Nephron progenitor cell (in vitro differentiated cells): ENCODE measurements around the gene HS2ST1.

Source experiments
- DNase-seq: peaks from one replicate; pipeline ENCODE4 v3.0.0; 2021
- H3K27ac Mint-ChIP-seq: 2 replicates; pipeline ENCODE4 v1.8.0; 2021; ENCODE audit warnings: mild to moderate bottlenecking, moderate library complexity, mixed read lengths
- H3K27me3 Mint-ChIP-seq: 2 replicates; pipeline ENCODE4 v1.8.0; 2021; ENCODE audit warnings: mild to moderate bottlenecking, low read depth, mixed read lengths; ENCODE audit not compliant: poor library complexity
- H3K36me3 Mint-ChIP-seq: 2 replicates; pipeline ENCODE4 v1.8.0; 2021; ENCODE audit warnings: low read depth, mixed read lengths
- H3K4me1 Mint-ChIP-seq: 2 replicates; pipeline ENCODE4 v1.8.0; 2021; ENCODE audit warnings: mixed read lengths
- H3K4me3 Mint-ChIP-seq: 2 replicates; pipeline ENCODE4 v1.8.0; 2021; ENCODE audit warnings: mild to moderate bottlenecking, moderate library complexity, mixed read lengths
- H3K9me3 Mint-ChIP-seq: 2 replicates; pipeline ENCODE4 v1.8.0; 2021; ENCODE audit warnings: mild to moderate bottlenecking, moderate library complexity, mixed read lengths
- TF ChIP-seq, protein P1 (sequence below): fragments of 200-600 bp; sonication (generic); IDR thresholded peaks from 2 replicates; pipeline ENCODE4 v1.5.0; 2021; ENCODE audit warnings: antibody characterized with exemption

HS2ST1 gene

DNA sequence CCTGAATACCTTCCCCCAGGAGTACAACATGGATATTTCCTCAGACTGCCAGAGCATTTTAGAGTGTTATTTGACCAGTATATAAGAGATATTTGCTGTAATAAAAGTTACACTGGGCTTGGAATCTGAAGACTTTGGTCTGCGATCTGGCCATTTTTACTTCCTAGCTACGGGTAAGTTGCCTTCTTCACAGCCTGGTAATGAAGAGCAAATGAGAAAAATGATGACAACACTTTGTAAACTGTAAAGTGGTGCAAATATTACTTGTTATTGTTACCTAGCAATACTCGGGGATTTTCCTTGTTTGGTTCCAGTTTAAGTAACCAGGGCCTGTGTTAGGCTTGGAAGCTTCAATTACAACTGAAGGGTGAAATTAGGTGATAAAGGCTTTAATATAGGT, 233.4 kb downstream of the HS2ST1 start:
- H3K9me3 Mint-ChIP-seq = no peaks in the 10 kb centered on the region
- H3K4me3 Mint-ChIP-seq = no peak overlapping the region
- TF ChIP-seq, protein P1, sequence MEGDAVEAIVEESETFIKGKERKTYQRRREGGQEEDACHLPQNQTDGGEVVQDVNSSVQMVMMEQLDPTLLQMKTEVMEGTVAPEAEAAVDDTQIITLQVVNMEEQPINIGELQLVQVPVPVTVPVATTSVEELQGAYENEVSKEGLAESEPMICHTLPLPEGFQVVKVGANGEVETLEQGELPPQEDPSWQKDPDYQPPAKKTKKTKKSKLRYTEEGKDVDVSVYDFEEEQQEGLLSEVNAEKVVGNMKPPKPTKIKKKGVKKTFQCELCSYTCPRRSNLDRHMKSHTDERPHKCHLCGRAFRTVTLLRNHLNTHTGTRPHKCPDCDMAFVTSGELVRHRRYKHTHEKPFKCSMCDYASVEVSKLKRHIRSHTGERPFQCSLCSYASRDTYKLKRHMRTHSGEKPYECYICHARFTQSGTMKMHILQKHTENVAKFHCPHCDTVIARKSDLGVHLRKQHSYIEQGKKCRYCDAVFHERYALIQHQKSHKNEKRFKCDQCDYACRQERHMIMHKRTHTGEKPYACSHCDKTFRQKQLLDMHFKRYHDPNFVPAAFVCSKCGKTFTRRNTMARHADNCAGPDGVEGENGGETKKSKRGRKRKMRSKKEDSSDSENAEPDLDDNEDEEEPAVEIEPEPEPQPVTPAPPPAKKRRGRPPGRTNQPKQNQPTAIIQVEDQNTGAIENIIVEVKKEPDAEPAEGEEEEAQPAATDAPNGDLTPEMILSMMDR = no peak
- peaks cover 44% of the 10 kb centered on the region for H3K4me1 Mint-ChIP-seq
- H3K36me3 Mint-ChIP-seq = no peaks in the 10 kb centered on the region
- peaks cover 4% of the 10 kb centered on the region for H3K27me3 Mint-ChIP-seq
- no peak for DNase-seq
- H3K27ac Mint-ChIP-seq = no peak overlapping the region

DNA sequence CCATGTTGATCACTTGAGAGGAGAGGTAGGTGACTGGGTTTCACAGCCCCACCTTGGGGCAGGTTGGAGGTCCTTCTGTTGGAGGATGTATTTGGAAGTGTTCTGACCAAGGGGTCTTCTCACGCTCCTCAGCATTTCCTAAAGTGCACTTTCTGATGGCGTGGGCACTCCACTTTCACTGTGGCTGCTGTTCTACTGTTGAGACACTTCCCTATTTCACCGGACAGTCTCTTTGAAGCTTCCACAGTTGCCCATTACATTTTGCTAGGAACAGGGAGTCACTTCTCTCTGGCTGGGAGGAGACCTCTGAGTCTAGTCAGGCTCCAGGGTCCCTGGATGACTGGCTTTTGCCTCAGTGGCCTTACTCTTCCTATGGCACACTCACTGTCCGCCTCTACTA, 234.2 kb downstream of the HS2ST1 start:
- Mint-ChIP-seq H3K9me3 (no peaks in the 10 kb centered on the region), H3K4me1 (peaks cover 53% of the 10 kb centered on the region), H3K27ac (no peak overlapping the region), H3K36me3 (no peaks in the 10 kb centered on the region), H3K4me3 (no peak overlapping the region), H3K27me3 (peaks cover 4% of the 10 kb centered on the region)
- TF ChIP-seq, protein P1 = no peak
- no peak for DNase-seq

DNA sequence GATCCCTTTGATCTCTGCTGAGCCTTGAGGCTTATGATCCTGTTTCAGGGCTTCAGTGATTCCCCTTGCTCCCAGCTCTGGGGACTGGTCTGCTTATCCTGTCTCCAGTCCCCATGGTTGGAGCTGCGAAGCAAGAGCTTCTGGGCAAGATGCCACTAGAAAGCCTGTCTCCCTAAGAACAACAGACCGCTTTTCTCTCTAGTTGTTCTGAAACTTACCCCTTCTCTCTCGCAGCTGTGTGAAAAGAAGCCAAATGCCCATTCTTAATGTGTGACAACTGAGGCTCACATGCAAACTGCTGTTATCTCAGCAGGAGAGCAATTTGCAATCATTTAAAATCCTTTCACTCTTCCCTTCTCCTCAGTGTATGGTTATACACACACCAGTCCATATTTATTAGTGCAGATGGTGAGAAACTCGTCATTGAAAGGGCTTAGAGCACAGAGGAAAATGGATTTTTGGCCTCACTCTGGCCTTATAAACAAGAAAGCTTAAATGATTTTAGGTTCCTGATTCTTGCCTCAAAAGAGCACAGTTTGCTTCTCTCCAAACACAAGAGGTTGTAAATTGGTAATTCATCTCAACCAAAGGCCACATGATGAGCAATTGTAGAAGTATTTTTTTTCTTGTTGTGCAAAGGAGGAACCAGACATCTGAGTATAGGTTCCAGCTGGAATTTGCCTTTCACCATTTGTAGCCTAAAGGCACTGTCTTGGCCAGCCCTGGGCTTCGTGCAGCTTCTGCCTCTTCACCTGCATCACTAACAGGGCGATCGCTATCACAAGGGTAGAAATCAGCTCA, 235.0 kb downstream of the HS2ST1 start:
- Mint-ChIP-seq H3K27ac (no peak overlapping the region), H3K4me3 (no peak overlapping the region), H3K27me3 (peaks cover 4% of the 10 kb centered on the region), H3K36me3 (no peaks in the 10 kb centered on the region), H3K4me1 (peaks cover 60% of the 10 kb centered on the region), H3K9me3 (no peaks in the 10 kb centered on the region)
- TF ChIP-seq, protein P1 = no peak
- DNase-seq = no peak

DNA sequence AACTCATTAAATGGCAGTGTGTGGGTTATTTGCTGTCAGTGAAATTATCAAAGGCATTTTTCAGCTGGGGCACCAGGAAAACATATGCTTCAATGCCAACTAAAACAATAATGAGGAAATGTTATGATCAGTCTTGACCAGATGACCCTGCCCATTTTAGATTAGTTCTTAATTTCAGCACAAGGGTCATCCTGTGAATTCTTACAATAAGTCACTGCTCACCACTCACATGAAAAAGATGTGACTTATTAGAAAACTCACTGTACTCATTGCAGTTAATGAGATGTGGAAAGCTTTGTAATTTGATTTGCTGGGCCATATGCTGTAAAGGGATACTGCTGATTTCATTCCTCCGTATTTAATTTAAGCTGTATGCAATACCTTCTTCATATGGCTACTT, 235.7 kb downstream of the HS2ST1 start:
- Mint-ChIP-seq H3K9me3 (no peaks in the 10 kb centered on the region), H3K27me3 (peaks cover 4% of the 10 kb centered on the region), H3K27ac (no peak overlapping the region), H3K36me3 (no peaks in the 10 kb centered on the region), H3K4me3 (no peak overlapping the region), H3K4me1 (peaks cover 67% of the 10 kb centered on the region)
- DNase-seq = no peak
- TF ChIP-seq, protein P1 = no peak

DNA sequence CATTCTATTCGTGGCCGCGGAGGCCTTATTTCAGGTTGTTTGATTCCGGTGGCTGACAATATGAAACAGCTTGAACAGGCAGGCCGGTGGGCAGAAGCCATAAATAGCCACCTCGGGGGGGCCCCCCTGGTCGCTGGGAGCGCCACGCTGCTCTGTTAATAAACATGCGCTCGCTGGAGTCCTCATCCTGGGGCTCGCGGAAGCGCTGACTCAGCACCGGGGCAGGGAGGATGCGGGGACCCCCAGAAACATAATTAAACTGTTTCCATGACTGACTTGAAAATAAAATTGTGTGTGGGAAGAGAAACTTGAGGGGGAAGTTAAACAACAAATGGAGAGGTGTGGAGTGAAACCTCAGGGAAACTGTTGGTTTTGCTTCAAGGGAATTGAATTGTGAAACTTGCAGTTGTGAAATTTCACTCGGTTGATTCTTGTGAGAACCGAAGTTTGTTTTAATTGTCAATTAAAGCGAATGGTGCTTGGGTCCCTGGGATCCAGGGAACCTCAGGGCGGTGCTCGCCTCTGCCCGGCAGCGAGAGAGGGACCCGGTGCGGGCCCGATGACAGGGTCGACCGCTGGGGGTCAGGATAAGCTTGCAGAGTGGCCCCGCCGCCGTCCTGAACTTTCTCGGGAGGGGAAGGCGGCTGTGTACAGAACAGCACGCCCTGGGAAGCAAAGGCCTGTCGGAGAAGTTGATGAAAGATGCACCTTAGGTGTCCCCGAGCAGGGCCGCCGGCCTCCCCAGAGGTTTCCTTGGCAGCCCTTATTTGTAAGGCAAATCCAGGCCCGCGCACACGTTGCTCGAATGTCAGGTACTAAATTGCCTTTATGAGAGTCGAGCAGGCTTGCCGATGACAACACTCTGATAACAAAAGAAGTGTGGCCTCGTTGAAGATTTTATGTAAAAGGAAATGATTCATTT, 237.3 kb downstream of the HS2ST1 start:
- peak; percentile 85 for DNase-seq
- peak overlapping the region; percentile 77 for H3K4me3 Mint-ChIP-seq
- peak overlapping the region; percentile 83 for H3K27ac Mint-ChIP-seq
- H3K27me3 Mint-ChIP-seq = peaks cover 4% of the 10 kb centered on the region
- TF ChIP-seq, protein P1 = peak; percentile 73
- H3K36me3 Mint-ChIP-seq = no peaks in the 10 kb centered on the region
- peaks cover 81% of the 10 kb centered on the region for H3K4me1 Mint-ChIP-seq
- no peaks in the 10 kb centered on the region for H3K9me3 Mint-ChIP-seq
